Type B pancreatic cell (in vitro differentiated cells): ENCODE results near the gene BICD1. TPM values are rescaled to one million over a fixed set of nuclear protein-coding genes. Genes with fewer than 3 reads are reported as not detected.

ENCODE experiments used
- DNase-seq: peaks from one replicate; pipeline ENCODE4 v3.0.0; 2021; ENCODE audit warnings: mixed read lengths; ENCODE audit not compliant: unreplicated experiment; ENCODE audit errors: extremely low spot score
- H3K27ac Mint-ChIP-seq: 2 replicates; pipeline ENCODE4 v1.8.0; 2021; ENCODE audit warnings: mild to moderate bottlenecking, mixed read lengths
- H3K27me3 Mint-ChIP-seq: 2 replicates; pipeline ENCODE4 v1.8.0; 2021; ENCODE audit warnings: mixed read lengths
- H3K36me3 Mint-ChIP-seq: 2 replicates; pipeline ENCODE4 v1.8.0; 2021; ENCODE audit warnings: mixed read lengths
- H3K4me1 Mint-ChIP-seq: one replicate; pipeline ENCODE4 v1.8.0; 2021; ENCODE audit warnings: mixed read lengths; ENCODE audit not compliant: unreplicated experiment
- H3K4me3 Mint-ChIP-seq: 2 replicates; pipeline ENCODE4 v1.8.0; 2021; ENCODE audit warnings: mild to moderate bottlenecking, mixed read lengths
- H3K9me3 Mint-ChIP-seq: 2 replicates; pipeline ENCODE4 v1.8.0; 2021; ENCODE audit warnings: mixed read lengths
- total RNA-seq: library from RNA; stranded (reverse); gene quantifications from 2 replicates; pipeline ENCODE4 v1.2.1, GENCODE V29; 2021; ENCODE audit warnings: low replicate concordance
- TF ChIP-seq, protein P1 (sequence below): fragments of 200-600 bp; sonication (generic); conservative IDR thresholded peaks from 2 replicates; pipeline ENCODE4 v1.5.0; 2021; ENCODE audit warnings: antibody characterized with exemption, mild to moderate bottlenecking

BICD1 gene
- total RNA-seq, 1 donor from 2014 or later = 37.7 TPM

DNA sequence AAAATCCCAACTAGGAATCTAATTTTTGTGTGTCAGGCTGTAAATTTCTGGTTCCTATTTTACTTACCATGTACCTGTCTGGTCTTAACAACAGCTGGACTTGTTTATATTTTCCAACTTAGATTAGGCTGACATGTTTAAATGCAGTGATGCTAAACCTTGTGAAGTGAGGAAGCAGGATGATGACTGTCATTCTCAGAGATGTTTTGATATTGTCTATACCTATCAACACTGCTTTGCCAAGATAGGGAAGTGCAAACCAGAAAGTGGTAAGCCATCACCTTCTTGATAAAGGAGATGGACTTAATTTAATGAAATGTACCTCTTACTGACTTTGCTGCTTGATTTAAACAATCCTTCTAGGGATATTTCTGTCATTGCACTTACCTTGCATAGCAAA, 2.1 kb downstream of the BICD1 start:
- peaks cover 3% of the 10 kb centered on the region for H3K4me1 Mint-ChIP-seq
- TF ChIP-seq, protein P1, sequence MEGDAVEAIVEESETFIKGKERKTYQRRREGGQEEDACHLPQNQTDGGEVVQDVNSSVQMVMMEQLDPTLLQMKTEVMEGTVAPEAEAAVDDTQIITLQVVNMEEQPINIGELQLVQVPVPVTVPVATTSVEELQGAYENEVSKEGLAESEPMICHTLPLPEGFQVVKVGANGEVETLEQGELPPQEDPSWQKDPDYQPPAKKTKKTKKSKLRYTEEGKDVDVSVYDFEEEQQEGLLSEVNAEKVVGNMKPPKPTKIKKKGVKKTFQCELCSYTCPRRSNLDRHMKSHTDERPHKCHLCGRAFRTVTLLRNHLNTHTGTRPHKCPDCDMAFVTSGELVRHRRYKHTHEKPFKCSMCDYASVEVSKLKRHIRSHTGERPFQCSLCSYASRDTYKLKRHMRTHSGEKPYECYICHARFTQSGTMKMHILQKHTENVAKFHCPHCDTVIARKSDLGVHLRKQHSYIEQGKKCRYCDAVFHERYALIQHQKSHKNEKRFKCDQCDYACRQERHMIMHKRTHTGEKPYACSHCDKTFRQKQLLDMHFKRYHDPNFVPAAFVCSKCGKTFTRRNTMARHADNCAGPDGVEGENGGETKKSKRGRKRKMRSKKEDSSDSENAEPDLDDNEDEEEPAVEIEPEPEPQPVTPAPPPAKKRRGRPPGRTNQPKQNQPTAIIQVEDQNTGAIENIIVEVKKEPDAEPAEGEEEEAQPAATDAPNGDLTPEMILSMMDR = no peak
- H3K4me3 Mint-ChIP-seq = peak overlapping the region; percentile 87
- peaks cover 17% of the 10 kb centered on the region for H3K27me3 Mint-ChIP-seq
- peak overlapping the region; percentile 65 for H3K27ac Mint-ChIP-seq
- H3K36me3 Mint-ChIP-seq = peaks cover 20% of the 10 kb centered on the region
- DNase-seq = no peak
- no peaks in the 10 kb centered on the region for H3K9me3 Mint-ChIP-seq

DNA sequence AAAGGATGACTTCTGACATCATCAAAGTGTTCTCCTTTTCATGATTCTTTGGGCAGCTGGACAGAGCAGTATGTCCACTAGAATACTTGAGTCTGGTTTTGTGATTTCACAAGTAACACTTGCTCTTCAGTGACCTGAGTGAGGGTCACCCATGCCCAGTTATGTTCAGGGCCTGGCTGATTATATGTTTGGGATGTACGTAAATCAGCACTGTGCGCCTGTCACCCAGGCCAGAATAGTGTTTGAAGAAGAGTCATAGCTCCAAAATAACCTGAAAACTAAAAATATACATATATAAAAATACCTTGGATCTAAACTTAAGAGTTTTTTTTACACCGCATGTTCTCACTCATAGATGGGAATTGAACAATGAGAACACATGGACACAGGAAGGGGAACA, 3.8 kb downstream of the BICD1 start:
- peaks cover 3% of the 10 kb centered on the region for H3K4me1 Mint-ChIP-seq
- H3K27ac Mint-ChIP-seq = no peak overlapping the region
- peaks cover 11% of the 10 kb centered on the region for H3K27me3 Mint-ChIP-seq
- H3K36me3 Mint-ChIP-seq = peaks cover 20% of the 10 kb centered on the region
- no peak for DNase-seq
- H3K9me3 Mint-ChIP-seq = no peaks in the 10 kb centered on the region
- TF ChIP-seq, protein P1 = no peak
- H3K4me3 Mint-ChIP-seq = peak overlapping the region; percentile 54

DNA sequence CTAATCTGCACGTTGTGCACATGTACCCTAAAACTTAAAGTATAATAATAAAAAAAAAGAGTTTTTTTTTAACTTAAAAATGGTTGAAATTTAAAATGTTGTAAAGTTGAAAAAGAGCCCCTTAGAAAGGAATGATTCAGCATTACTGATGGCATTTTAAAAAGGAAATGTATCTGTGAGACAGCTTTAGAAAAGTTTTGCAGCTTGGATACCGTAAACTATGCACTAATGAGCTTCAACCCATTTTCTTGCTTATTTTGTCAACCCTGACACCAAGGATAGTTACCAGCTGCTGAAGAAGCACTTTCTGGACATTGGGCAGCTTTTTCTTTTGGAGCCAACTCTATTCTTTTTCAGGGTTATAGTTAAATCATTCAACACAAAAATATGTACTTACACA, 4.3 kb downstream of the BICD1 start:
- Mint-ChIP-seq H3K9me3 (no peaks in the 10 kb centered on the region), H3K27me3 (peaks cover 5% of the 10 kb centered on the region), H3K4me1 (peaks cover 6% of the 10 kb centered on the region), H3K36me3 (peaks cover 16% of the 10 kb centered on the region), H3K4me3 (no peak overlapping the region), H3K27ac (no peak overlapping the region)
- TF ChIP-seq, protein P1 = no peak
- no peak for DNase-seq

DNA sequence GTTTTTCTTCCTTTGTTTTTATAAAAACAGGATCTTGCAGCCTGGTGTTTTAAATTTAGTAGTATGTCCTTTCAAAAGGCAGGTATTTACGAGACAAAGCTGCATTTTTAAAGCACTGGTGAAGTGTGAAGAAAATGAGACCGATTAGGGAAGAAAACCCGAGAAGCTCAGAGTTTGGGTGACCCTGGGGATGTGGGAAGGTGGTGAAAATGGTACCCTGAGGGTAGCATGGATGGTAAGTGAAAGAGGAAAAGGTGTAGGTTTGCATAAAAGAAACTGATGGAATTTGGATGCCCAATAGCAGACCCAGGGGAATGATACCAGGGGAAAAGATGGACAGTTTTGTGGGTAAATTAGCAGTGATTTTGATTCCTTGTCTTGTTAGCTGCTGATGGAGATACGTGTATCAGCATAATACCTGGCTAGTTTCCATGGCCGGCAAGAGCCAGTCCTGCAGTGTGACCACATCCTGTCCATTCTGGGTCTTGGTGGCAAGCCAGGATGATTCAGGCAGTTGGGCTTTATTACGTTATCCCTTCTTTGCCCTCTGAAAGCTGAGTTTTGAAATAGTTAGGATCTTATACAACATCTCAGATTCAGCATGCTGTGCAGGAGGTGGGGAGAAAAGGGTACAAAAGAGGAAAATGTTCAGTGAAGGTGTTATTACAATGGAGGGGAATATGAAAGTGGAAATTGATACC, 8.9 kb downstream of the BICD1 start:
- Mint-ChIP-seq H3K27me3 (no peaks in the 10 kb centered on the region), H3K27ac (no peak overlapping the region), H3K4me3 (no peak overlapping the region), H3K4me1 (peaks cover 8% of the 10 kb centered on the region), H3K9me3 (no peaks in the 10 kb centered on the region), H3K36me3 (peaks cover 24% of the 10 kb centered on the region)
- no peak for DNase-seq
- TF ChIP-seq, protein P1 = no peak

DNA sequence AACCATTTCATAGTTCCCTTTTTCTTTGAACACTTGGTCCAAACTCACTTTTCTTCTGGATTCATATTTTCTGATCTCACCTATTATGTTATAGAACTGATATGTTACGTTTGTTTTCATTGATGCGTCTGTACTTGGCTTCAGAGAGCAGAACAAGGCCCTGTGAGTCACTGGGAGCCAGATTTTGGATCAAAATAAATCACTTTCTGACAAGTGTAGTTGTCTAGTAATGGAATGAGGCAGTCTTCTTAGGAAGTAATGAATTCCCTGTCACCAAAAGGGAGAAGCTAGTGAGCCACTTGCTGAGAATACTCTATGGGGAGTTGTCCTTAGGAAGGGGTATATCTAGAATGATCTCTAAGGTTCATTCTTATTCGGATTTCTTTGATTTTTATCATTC, 10.2 kb downstream of the BICD1 start:
- H3K4me3 Mint-ChIP-seq = no peak overlapping the region
- TF ChIP-seq, protein P1 = no peak
- H3K36me3 Mint-ChIP-seq = peaks cover 25% of the 10 kb centered on the region
- H3K27ac Mint-ChIP-seq = no peak overlapping the region
- H3K9me3 Mint-ChIP-seq = no peaks in the 10 kb centered on the region
- no peak for DNase-seq
- peaks cover 9% of the 10 kb centered on the region for H3K4me1 Mint-ChIP-seq
- no peaks in the 10 kb centered on the region for H3K27me3 Mint-ChIP-seq
